ENCODE measurements around the gene FAM20A.
A peak's percentile ranks its signal among the peaks of the same experiment; 100 is the strongest.

FAM20A gene

GRCh38 chr17:68602289-68602688 is 1.1 kb upstream of the FAM20A start:
- Histone ChIP-seq H3K4me2 (peak overlapping the region in 3 of 11 experiments; percentile 40 to 49 (median 41); a peak in 4 of 22 replicates), H3K9ac (peak overlapping the region in 1 of 11 experiments; percentile 34; a peak in 1 of 22 replicates), H3K27ac (peak overlapping the region in 2 of 11 experiments; percentile 2 to 30; a peak in 2 of 22 replicates), H3K36me3 (no peaks in the 10 kb centered on the region), H4K20me1 (no peaks in the 10 kb centered on the region), H3K4me3 (no peak overlapping the region), H3K27me3 (peaks cover 19 to 31% (median 26%) of the 10 kb centered on the region in 11 experiments), H3K4me1 (peaks cover 0 to 42% (median 0%) of the 10 kb centered on the region in 10 experiments; a peak in 6 of 20 replicates), H3K9me3 (replicated peaks in 1 of 11) (peaks cover 22 to 30% (median 26%) of the 10 kb centered on the region in 11 experiments)
- TF ChIP-seq Cebpa-rat (IDR thresholded peaks at IDR 0.05) = no peak

GRCh38 chr17:68601565-68602288 is 560 bp upstream of the FAM20A start:
- no peaks in the 10 kb centered on the region for H3K36me3 ChIP-seq
- no peak for TF ChIP-seq Cebpa-rat (IDR thresholded peaks at IDR 0.05)
- H3K4me1 ChIP-seq = peaks cover 0 to 42% (median 0%) of the 10 kb centered on the region in 10 experiments; a peak in 6 of 20 replicates
- peaks cover 19 to 24% (median 22%) of the 10 kb centered on the region in 11 experiments for H3K9me3 ChIP-seq (replicated peaks in 1 of 11)
- H4K20me1 ChIP-seq = no peaks in the 10 kb centered on the region
- peak overlapping the region in 3 of 11 experiments; percentile 40 to 49 (median 41); a peak in 6 of 22 replicates for H3K4me2 ChIP-seq
- H3K9ac ChIP-seq = no peak overlapping the region; a peak in 1 of 22 replicates
- no peak overlapping the region for H3K4me3 ChIP-seq
- H3K27ac ChIP-seq = peak overlapping the region in 2 of 11 experiments; percentile 2 to 30; a peak in 2 of 22 replicates
- peaks cover 19 to 31% (median 26%) of the 10 kb centered on the region in 11 experiments for H3K27me3 ChIP-seq

- peaks cover 18 to 23% (median 19%) of the 10 kb centered on the region in 11 experiments for H3K9me3 ChIP-seq (replicated peaks in 1 of 11)
- peak overlapping the region in 2 of 11 experiments; percentile 19 to 33; a peak in 1 of 22 replicates for H3K4me2 ChIP-seq
- no peak overlapping the region for H3K27ac ChIP-seq
- H3K27me3 ChIP-seq = peaks cover 19 to 31% (median 26%) of the 10 kb centered on the region in 11 experiments
- TF ChIP-seq Cebpa-rat (IDR thresholded peaks at IDR 0.05) = no peak
- H3K4me1 ChIP-seq = peaks cover 0 to 40% (median 2%) of the 10 kb centered on the region in 10 experiments; a peak in 10 of 20 replicates
- peak overlapping the region in 4 of 10 experiments; percentile 9 to 40 (median 18); a peak in 3 of 20 replicates for H3K4me3 ChIP-seq
- no peaks in the 10 kb centered on the region for H3K36me3 ChIP-seq
- no peak overlapping the region for H3K9ac ChIP-seq
- H4K20me1 ChIP-seq = no peaks in the 10 kb centered on the region
Measured at GRCh38 chr17:68600067-68600930, 868 bp downstream of the FAM20A start.

GRCh38 chr17:68599552-68600066 is 1.6 kb downstream of the FAM20A start:
- peaks cover 0 to 47% (median 5%) of the 10 kb centered on the region in 10 experiments; a peak in 10 of 20 replicates for H3K4me1 ChIP-seq
- no peaks in the 10 kb centered on the region for H3K36me3 ChIP-seq
- peak overlapping the region in 2 of 10 experiments; percentile 9 to 40; a peak in 1 of 20 replicates for H3K4me3 ChIP-seq
- H3K27ac ChIP-seq = no peak overlapping the region
- H3K27me3 ChIP-seq = peaks cover 19 to 31% (median 26%) of the 10 kb centered on the region in 11 experiments
- peaks cover 18 to 23% (median 19%) of the 10 kb centered on the region in 11 experiments for H3K9me3 ChIP-seq (replicated peaks in 1 of 11)
- TF ChIP-seq Cebpa-rat (IDR thresholded peaks at IDR 0.05) = no peak
- H4K20me1 ChIP-seq = no peaks in the 10 kb centered on the region
- no peak overlapping the region for H3K9ac ChIP-seq
- H3K4me2 ChIP-seq = no peak overlapping the region

GRCh38 chr17:68599091-68599490 is 2.1 kb downstream of the FAM20A start:
- TF ChIP-seq Cebpa-rat (IDR thresholded peaks at IDR 0.05) = no peak
- H3K36me3 ChIP-seq = no peaks in the 10 kb centered on the region
- H3K9me3 ChIP-seq (replicated peaks in 1 of 11) = peaks cover 18 to 25% (median 19%) of the 10 kb centered on the region in 11 experiments
- no peak overlapping the region for H3K27ac ChIP-seq
- peaks cover 19 to 31% (median 26%) of the 10 kb centered on the region in 11 experiments for H3K27me3 ChIP-seq
- H3K9ac ChIP-seq = no peak overlapping the region
- H3K4me3 ChIP-seq = no peak overlapping the region
- peaks cover 0 to 50% (median 5%) of the 10 kb centered on the region in 10 experiments; a peak in 10 of 20 replicates for H3K4me1 ChIP-seq
- no peak overlapping the region for H3K4me2 ChIP-seq
- H4K20me1 ChIP-seq = no peaks in the 10 kb centered on the region

GRCh38 chr17:68598545-68598961 is 2.6 kb downstream of the FAM20A start:
- H3K9ac ChIP-seq = no peak overlapping the region
- H3K27ac ChIP-seq = no peak overlapping the region
- H3K4me3 ChIP-seq = no peak overlapping the region
- peaks cover 0 to 47% (median 5%) of the 10 kb centered on the region in 10 experiments; a peak in 10 of 20 replicates for H3K4me1 ChIP-seq
- no peaks in the 10 kb centered on the region for H3K36me3 ChIP-seq
- peaks cover 18 to 25% (median 19%) of the 10 kb centered on the region in 11 experiments for H3K9me3 ChIP-seq (replicated peaks in 1 of 11)
- TF ChIP-seq Cebpa-rat (IDR thresholded peaks at IDR 0.05) = no peak
- H3K27me3 ChIP-seq = peaks cover 19 to 31% (median 26%) of the 10 kb centered on the region in 11 experiments
- H3K4me2 ChIP-seq = no peak overlapping the region
- no peaks in the 10 kb centered on the region for H4K20me1 ChIP-seq

GRCh38 chr17:68598074-68598473 is 3.1 kb downstream of the FAM20A start:
- no peak overlapping the region for H3K4me2 ChIP-seq
- no peak for TF ChIP-seq Cebpa-rat (IDR thresholded peaks at IDR 0.05)
- peaks cover 0 to 42% (median 5%) of the 10 kb centered on the region in 10 experiments; a peak in 10 of 20 replicates for H3K4me1 ChIP-seq
- H4K20me1 ChIP-seq = no peaks in the 10 kb centered on the region
- no peak overlapping the region for H3K4me3 ChIP-seq
- H3K9me3 ChIP-seq (replicated peaks in 1 of 11) = peaks cover 18 to 25% (median 19%) of the 10 kb centered on the region in 11 experiments
- H3K9ac ChIP-seq = no peak overlapping the region
- H3K27me3 ChIP-seq = peaks cover 19 to 31% (median 26%) of the 10 kb centered on the region in 11 experiments
- no peak overlapping the region for H3K27ac ChIP-seq
- H3K36me3 ChIP-seq = no peaks in the 10 kb centered on the region

- H3K4me1 ChIP-seq = peaks cover 0 to 26% (median 5%) of the 10 kb centered on the region in 10 experiments; a peak in 10 of 20 replicates
- no peaks in the 10 kb centered on the region for H3K36me3 ChIP-seq
- no peak overlapping the region for H3K27ac ChIP-seq
- no peaks in the 10 kb centered on the region for H4K20me1 ChIP-seq
- H3K27me3 ChIP-seq = peaks cover 19 to 28% (median 26%) of the 10 kb centered on the region in 11 experiments
- no peak for TF ChIP-seq Cebpa-rat (IDR thresholded peaks at IDR 0.05)
- peak overlapping the region in 1 of 11 experiments; percentile 47; a peak in 3 of 22 replicates for H3K4me2 ChIP-seq
- no peak overlapping the region for H3K4me3 ChIP-seq
- no peak overlapping the region for H3K9ac ChIP-seq
- peaks cover 18 to 25% (median 19%) of the 10 kb centered on the region in 11 experiments for H3K9me3 ChIP-seq (replicated peaks in 1 of 11)
Measured at GRCh38 chr17:68596411-68596945, 4.7 kb downstream of the FAM20A start.

Measured in BLaER1 treated with 17β-estradiol and CSF1 and Interleukin-3, amounts not matched to agents 10 nM and 100 nM (cell line).